ENCODE measurements around the gene TRAPPC3L.

Gene TRAPPC3L

GRCh38 chr6:116450769-116451740 is 94.4 kb downstream of the TRAPPC3L start:
- in situ Hi-C loops (cut with MboI; ENCODE audit: low sequenced_read_pairs, unreplicated experiment), result no loop called here
- no peak for TF ChIP-seq CTCF (IDR thresholded peaks at IDR 0.05; ENCODE audit: borderline replicate concordance, control extremely low read depth, extremely low read depth, insufficient read depth, missing control alignments)
- peak; percentile 46 for DNase-seq (ENCODE audit: low spot score)

GRCh38 chr6:116450185-116450710 is 95.2 kb downstream of the TRAPPC3L start:
- DNase-seq (ENCODE audit: low spot score), result no peak
- in situ Hi-C loops (cut with MboI; ENCODE audit: low sequenced_read_pairs, unreplicated experiment), result no loop called here
- TF ChIP-seq CTCF (IDR thresholded peaks at IDR 0.05; ENCODE audit: borderline replicate concordance, control extremely low read depth, extremely low read depth, insufficient read depth, missing control alignments), result no peak

- DNase-seq (ENCODE audit: low spot score), result no peak
- in situ Hi-C loops (cut with MboI; ENCODE audit: low sequenced_read_pairs, unreplicated experiment), result loop anchor here (25.0 kb wide), 1 partner anchor 162 kb away; the partner anchor contains the start of gene TSPYL1
- no peak for TF ChIP-seq CTCF (IDR thresholded peaks at IDR 0.05; ENCODE audit: borderline replicate concordance, control extremely low read depth, extremely low read depth, insufficient read depth, missing control alignments)
These were observed 95.9 kb downstream of the TRAPPC3L start for GRCh38 chr6:116449565-116449964.

GRCh38 chr6:116447496-116448011 is 97.9 kb downstream of the TRAPPC3L start:
- in situ Hi-C loops (cut with MboI; ENCODE audit: low sequenced_read_pairs, unreplicated experiment), result loop anchor here (25.0 kb wide), 1 partner anchor 160 kb away; the partner anchor contains the start of gene TSPYL1
- no peak for DNase-seq (ENCODE audit: low spot score)
- TF ChIP-seq CTCF (IDR thresholded peaks at IDR 0.05; ENCODE audit: borderline replicate concordance, control extremely low read depth, extremely low read depth, insufficient read depth, missing control alignments), result no peak

- in situ Hi-C loops (cut with MboI; ENCODE audit: low sequenced_read_pairs, unreplicated experiment), result loop anchor here (25.0 kb wide), 1 partner anchor 160 kb away; the partner anchor contains the start of gene TSPYL1
- TF ChIP-seq CTCF (IDR thresholded peaks at IDR 0.05; ENCODE audit: borderline replicate concordance, control extremely low read depth, extremely low read depth, insufficient read depth, missing control alignments), result no peak
- DNase-seq (ENCODE audit: low spot score), result no peak
These were observed 98.4 kb downstream of the TRAPPC3L start for GRCh38 chr6:116447052-116447451.

GRCh38 chr6:116446399-116446798 is 99.1 kb downstream of the TRAPPC3L start:
- TF ChIP-seq CTCF (IDR thresholded peaks at IDR 0.05; ENCODE audit: borderline replicate concordance, control extremely low read depth, extremely low read depth, insufficient read depth, missing control alignments), result no peak
- in situ Hi-C loops (cut with MboI; ENCODE audit: low sequenced_read_pairs, unreplicated experiment), result loop anchor here (25.0 kb wide), 1 partner anchor 159 kb away; the partner anchor contains the start of gene TSPYL1
- no peak for DNase-seq (ENCODE audit: low spot score)
